ENCODE data around the gene MRPL38.

DNA sequence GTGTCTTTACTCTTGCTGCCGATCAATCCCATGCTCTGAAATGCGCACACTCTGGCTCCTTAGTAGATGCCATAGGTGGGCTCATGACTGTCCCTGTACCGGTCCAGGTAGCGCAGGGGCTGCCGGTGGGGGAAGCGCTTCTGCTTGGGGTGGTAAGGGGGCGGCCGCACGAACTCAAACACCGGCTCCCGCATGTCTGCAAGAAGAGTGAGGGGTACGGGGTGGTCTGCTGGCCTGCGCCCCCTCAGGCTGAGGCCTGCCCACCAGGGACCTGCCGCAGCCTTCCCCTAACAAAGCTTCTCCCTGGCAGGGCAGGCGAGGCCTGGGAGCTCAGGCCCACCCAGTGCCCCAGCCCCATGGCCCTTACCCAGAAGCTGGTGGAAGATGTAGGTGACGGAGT, 5.9 kb downstream of the MRPL38 start:
- TF ChIP-seq, protein P1, sequence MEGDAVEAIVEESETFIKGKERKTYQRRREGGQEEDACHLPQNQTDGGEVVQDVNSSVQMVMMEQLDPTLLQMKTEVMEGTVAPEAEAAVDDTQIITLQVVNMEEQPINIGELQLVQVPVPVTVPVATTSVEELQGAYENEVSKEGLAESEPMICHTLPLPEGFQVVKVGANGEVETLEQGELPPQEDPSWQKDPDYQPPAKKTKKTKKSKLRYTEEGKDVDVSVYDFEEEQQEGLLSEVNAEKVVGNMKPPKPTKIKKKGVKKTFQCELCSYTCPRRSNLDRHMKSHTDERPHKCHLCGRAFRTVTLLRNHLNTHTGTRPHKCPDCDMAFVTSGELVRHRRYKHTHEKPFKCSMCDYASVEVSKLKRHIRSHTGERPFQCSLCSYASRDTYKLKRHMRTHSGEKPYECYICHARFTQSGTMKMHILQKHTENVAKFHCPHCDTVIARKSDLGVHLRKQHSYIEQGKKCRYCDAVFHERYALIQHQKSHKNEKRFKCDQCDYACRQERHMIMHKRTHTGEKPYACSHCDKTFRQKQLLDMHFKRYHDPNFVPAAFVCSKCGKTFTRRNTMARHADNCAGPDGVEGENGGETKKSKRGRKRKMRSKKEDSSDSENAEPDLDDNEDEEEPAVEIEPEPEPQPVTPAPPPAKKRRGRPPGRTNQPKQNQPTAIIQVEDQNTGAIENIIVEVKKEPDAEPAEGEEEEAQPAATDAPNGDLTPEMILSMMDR (tag by site-specific recombination; IDR thresholded peaks at IDR 0.05): no peak
- no peak for TF ChIP-seq ZNF19 (tag by site-specific recombination; IDR thresholded peaks at IDR 0.05; ENCODE audit: low read depth)
- TF ChIP-seq, protein P2, sequence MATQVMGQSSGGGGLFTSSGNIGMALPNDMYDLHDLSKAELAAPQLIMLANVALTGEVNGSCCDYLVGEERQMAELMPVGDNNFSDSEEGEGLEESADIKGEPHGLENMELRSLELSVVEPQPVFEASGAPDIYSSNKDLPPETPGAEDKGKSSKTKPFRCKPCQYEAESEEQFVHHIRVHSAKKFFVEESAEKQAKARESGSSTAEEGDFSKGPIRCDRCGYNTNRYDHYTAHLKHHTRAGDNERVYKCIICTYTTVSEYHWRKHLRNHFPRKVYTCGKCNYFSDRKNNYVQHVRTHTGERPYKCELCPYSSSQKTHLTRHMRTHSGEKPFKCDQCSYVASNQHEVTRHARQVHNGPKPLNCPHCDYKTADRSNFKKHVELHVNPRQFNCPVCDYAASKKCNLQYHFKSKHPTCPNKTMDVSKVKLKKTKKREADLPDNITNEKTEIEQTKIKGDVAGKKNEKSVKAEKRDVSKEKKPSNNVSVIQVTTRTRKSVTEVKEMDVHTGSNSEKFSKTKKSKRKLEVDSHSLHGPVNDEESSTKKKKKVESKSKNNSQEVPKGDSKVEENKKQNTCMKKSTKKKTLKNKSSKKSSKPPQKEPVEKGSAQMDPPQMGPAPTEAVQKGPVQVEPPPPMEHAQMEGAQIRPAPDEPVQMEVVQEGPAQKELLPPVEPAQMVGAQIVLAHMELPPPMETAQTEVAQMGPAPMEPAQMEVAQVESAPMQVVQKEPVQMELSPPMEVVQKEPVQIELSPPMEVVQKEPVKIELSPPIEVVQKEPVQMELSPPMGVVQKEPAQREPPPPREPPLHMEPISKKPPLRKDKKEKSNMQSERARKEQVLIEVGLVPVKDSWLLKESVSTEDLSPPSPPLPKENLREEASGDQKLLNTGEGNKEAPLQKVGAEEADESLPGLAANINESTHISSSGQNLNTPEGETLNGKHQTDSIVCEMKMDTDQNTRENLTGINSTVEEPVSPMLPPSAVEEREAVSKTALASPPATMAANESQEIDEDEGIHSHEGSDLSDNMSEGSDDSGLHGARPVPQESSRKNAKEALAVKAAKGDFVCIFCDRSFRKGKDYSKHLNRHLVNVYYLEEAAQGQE (tag by site-specific recombination; IDR thresholded peaks at IDR 0.05): no peak
- TF ChIP-seq ZNF121 (tag by site-specific recombination; IDR thresholded peaks at IDR 0.05): no peak
- TF ChIP-seq TCF7L2 (IDR thresholded peaks at IDR 0.05; ENCODE audit: borderline replicate concordance, low read depth, low read length): no peak
- no peak for TF ChIP-seq SETDB1 (IDR thresholded peaks at IDR 0.05; ENCODE audit: insufficient read length, low read length)
